ENCODE data around the gene TRPM3.

TRPM3 gene

DNA sequence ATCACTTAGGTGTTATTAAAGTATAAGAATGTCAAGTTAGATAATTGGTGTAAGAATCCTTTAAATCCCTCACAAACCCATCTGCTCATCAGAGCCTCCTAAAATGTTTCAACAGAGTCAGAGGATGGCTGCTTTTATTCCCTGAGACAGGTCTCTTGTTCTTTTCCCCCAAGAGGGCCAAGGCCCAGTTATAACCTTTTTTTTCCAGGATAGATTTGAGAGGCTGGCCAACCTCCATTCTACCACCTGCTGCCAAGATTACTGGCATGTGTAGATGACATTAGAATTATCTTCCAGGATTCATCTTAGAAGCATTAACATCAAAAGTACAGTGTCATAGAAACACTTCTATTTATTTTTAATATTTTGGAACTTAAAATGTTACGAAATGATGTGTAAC is 305.1 kb downstream of the TRPM3 start:
- DNase-seq (ENCODE audit: extremely low spot score), result no peak
- TF ChIP-seq, protein P1, sequence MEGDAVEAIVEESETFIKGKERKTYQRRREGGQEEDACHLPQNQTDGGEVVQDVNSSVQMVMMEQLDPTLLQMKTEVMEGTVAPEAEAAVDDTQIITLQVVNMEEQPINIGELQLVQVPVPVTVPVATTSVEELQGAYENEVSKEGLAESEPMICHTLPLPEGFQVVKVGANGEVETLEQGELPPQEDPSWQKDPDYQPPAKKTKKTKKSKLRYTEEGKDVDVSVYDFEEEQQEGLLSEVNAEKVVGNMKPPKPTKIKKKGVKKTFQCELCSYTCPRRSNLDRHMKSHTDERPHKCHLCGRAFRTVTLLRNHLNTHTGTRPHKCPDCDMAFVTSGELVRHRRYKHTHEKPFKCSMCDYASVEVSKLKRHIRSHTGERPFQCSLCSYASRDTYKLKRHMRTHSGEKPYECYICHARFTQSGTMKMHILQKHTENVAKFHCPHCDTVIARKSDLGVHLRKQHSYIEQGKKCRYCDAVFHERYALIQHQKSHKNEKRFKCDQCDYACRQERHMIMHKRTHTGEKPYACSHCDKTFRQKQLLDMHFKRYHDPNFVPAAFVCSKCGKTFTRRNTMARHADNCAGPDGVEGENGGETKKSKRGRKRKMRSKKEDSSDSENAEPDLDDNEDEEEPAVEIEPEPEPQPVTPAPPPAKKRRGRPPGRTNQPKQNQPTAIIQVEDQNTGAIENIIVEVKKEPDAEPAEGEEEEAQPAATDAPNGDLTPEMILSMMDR (IDR thresholded peaks at IDR 0.05; ENCODE audit: control extremely low read depth, extremely low read depth, low read depth, missing control alignments), result no peak
- CTCF ChIA-PET, result interaction anchor here (0.6 to 1.4 kb wide), 2 partner anchors 10 to 27 kb away, joined by 3 to 4 read pairs; no protein-coding TSS in a partner anchor
- POLR2A ChIA-PET, result no interaction called here

DNA sequence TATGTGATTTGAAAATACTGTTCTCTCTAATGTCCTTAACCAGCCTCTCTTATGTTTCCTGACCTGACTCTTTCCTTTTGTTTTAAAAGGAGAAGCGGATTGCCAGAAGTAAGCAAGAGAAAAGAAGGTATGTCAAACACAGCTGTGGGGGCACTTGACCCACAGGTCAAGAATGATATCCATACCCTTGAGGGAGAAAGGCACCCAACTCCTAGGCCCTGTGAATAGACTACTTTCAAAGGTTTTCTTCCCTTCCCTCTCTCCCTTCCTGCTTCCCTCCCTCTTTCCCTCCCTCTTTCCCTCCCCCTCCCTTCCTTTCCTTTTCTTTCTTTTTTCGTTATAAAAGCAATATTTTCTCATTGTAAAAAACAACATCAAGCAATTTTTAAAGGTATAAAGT is 306.8 kb downstream of the TRPM3 start:
- POLR2A ChIA-PET, result no interaction called here
- TF ChIP-seq, protein P1 (IDR thresholded peaks at IDR 0.05; ENCODE audit: control extremely low read depth, extremely low read depth, low read depth, missing control alignments), result no peak
- CTCF ChIA-PET, result interaction anchor here (1.0 to 1.6 kb wide), 2 partner anchors 9 to 21 kb away, joined by 3 to 5 read pairs; no protein-coding TSS in a partner anchor
- no peak for DNase-seq (ENCODE audit: extremely low spot score)

DNA sequence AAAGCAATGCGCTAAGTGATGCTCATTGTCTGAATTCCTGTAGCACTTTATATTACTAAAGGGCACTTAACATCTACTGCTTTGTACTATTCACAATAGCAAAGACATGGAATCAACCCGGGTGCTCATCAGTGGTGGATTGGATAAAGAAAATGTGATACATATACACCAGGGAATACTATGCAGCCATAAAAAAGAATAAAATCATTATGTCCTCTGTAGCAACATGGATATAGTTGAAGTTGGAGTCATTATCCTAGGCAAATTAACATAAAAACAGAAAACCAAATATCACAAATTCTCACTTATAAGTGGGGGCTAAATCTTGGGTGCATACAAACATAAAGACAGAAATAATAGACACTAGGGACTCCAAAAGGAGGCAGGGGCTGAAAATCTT is 308.3 kb downstream of the TRPM3 start:
- TF ChIP-seq, protein P1 (IDR thresholded peaks at IDR 0.05; ENCODE audit: control extremely low read depth, extremely low read depth, low read depth, missing control alignments), result no peak
- DNase-seq (ENCODE audit: extremely low spot score), result no peak
- POLR2A ChIA-PET, result no interaction called here
- CTCF ChIA-PET, result interaction anchor here (1.6 kb wide), 1 partner anchor 22 kb away, joined by 5 read pairs; no protein-coding TSS in a partner anchor

DNA sequence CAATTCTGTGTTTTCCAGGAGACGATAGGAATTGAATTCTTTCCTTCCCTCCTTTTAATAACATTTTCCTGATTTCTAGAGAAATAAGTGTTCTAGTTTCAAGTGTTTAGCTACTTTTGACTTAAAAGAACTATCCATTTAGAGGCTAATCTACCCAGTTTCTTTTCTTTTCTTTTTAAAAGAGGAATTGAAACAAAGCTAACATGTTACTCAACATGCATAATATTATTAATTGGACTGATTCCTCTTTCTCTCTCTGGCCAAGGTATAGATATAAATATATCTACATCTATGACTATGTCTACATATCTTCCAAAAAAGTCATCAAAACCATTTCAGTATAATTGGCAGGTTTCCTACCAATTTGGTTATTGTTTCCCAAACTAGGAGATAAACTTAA is 309.8 kb downstream of the TRPM3 start:
- no peak for DNase-seq (ENCODE audit: extremely low spot score)
- TF ChIP-seq, protein P1 (IDR thresholded peaks at IDR 0.05; ENCODE audit: control extremely low read depth, extremely low read depth, low read depth, missing control alignments), result no peak
- ChIA-PET POLR2A (no interaction called here), CTCF (interaction anchor here (1.0 kb wide), 1 partner anchor 11 kb away, joined by 3 read pairs; no protein-coding TSS in a partner anchor)

DNA sequence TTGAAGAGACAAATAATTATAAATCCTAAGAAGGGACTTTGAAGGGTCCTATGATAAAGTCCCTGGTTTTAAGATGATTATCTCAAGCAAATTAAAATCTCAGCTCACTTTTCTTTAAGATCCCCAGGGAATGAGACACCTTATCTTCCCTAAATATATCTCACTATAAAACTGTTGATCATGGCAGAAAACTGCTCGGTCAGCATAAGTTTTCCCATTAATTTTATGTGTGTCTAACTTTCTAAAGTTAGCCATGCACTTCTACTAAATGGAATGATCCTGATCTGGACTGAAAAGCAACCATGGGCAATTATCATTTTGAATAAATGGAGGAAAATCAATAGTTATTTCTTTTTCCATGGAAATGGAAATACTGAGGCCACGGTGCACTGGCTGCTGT is 314.5 kb downstream of the TRPM3 start:
- ChIA-PET POLR2A (no interaction called here), CTCF (interaction anchor here (0.7 to 2.8 kb wide), 5 partner anchors 9 to 20 kb away, joined by 3 to 10 read pairs (median 3); no protein-coding TSS in a partner anchor)
- TF ChIP-seq, protein P1 (IDR thresholded peaks at IDR 0.05; ENCODE audit: control extremely low read depth, extremely low read depth, low read depth, missing control alignments), result no peak
- no peak for DNase-seq (ENCODE audit: extremely low spot score)

DNA sequence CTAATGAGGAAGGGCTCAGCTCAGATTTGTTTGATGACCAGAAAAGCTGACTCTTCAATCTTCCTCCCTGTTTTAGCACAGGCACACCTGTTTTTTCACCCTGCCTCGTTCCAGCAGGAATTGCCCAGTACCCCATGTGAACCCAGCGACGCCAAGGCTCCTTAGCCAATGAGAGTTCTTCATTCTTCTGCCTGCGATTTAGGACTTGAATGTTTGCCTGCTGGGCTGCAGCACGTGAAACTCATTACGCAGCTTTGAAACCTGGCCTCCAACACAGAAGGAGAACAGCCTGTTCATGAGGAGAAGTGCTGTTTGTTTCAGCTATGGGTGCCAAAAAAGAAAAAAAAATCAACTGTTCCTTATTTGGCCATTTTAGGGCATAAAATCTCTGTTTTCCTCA is 315.5 kb downstream of the TRPM3 start:
- no peak for DNase-seq (ENCODE audit: extremely low spot score)
- CTCF ChIA-PET, result interaction anchor here (1.4 to 2.8 kb wide), 3 partner anchors 10 to 21 kb away, joined by 3 to 10 read pairs (median 3); no protein-coding TSS in a partner anchor
- TF ChIP-seq, protein P1 (IDR thresholded peaks at IDR 0.05; ENCODE audit: control extremely low read depth, extremely low read depth, low read depth, missing control alignments), result no peak
- POLR2A ChIA-PET, result no interaction called here
